Keratinocyte (primary cell): ENCODE results near the gene EYS.

Experiments used
- EZH2 ChIP-seq: IDR thresholded peaks from one replicate; pipeline ENCODE4 v1.6.1; 2012; ENCODE audit warnings: inconsistent platforms, mild to moderate bottlenecking, low read length, moderate library complexity
- TF ChIP-seq, protein P1 (sequence below), 3 experiments: IDR thresholded peaks in 1 of 3; conservative IDR thresholded peaks in 1 of 3; optimal IDR thresholded peaks in 1 of 3; 2 replicates in 2 of 3; 3 replicates in 1 of 3; pipeline versions ENCODE3 to v1.5.1; 2011; ENCODE audit warnings: low read length in 3 of 3, mild to moderate bottlenecking in 3 of 3, moderate library complexity in 2 of 3, control low read depth in 1 of 3, inconsistent platforms in 1 of 3; ENCODE audit not compliant: insufficient read depth in 2 of 3; ENCODE audit errors: extremely low read depth in 1 of 3

DNA sequence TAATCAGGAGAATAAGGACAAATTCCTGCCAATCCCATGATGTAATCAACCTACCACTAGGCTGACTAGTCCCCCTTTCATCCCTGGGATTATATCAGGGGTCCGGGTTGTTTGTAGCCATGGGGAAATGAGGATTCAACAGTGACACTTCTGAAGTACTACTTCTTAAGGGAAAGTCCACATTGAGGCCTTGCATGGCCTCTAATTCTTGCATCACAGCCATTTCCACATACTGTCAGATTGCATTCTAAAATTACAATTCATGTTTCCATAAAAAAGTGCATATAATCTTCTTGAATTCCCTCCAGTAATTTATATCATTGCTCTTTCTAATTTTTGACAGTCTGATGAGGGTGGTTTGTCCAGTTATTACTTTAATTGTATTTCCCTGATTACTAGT is 1887.2 kb downstream of the EYS start:
- TF ChIP-seq, protein P1, sequence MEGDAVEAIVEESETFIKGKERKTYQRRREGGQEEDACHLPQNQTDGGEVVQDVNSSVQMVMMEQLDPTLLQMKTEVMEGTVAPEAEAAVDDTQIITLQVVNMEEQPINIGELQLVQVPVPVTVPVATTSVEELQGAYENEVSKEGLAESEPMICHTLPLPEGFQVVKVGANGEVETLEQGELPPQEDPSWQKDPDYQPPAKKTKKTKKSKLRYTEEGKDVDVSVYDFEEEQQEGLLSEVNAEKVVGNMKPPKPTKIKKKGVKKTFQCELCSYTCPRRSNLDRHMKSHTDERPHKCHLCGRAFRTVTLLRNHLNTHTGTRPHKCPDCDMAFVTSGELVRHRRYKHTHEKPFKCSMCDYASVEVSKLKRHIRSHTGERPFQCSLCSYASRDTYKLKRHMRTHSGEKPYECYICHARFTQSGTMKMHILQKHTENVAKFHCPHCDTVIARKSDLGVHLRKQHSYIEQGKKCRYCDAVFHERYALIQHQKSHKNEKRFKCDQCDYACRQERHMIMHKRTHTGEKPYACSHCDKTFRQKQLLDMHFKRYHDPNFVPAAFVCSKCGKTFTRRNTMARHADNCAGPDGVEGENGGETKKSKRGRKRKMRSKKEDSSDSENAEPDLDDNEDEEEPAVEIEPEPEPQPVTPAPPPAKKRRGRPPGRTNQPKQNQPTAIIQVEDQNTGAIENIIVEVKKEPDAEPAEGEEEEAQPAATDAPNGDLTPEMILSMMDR (optimal IDR thresholded peaks at IDR 0.05 in 1 of 3, IDR thresholded peaks at IDR 0.05 in 1 of 3, conservative IDR thresholded peaks at IDR 0.05 in 1 of 3; ENCODE audit: extremely low read depth in 1 of 3, insufficient read depth in 2 of 3, low read length in 3 of 3): no peak
- no peak for TF ChIP-seq EZH2
